Parathyroid adenoma (tissue), 2 donors: ENCODE measurements around the gene PLCB1.

Experiments used
- H2AFZ ChIP-seq: fragments of 300-600 bp; sonication (generic); one replicate; pipeline ENCODE4 v1.7.0; 2017; ENCODE audit warnings: antibody characterized with exemption, mild to moderate bottlenecking
- H3K27ac ChIP-seq: fragments of 300-600 bp; sonication (generic); one replicate; pipeline ENCODE4 v1.7.0; 2017
- H3K27me3 ChIP-seq: fragments of 300-600 bp; sonication (generic); one replicate; pipeline ENCODE4 v1.7.0; 2017; ENCODE audit warnings: low read length; ENCODE audit not compliant: control insufficient read depth, insufficient read depth
- H3K36me3 ChIP-seq: fragments of 300-600 bp; sonication (generic); one replicate; pipeline ENCODE4 v1.7.0; 2017; ENCODE audit warnings: low read length; ENCODE audit not compliant: control insufficient read depth, insufficient read depth
- H3K4me1 ChIP-seq: fragments of 300-600 bp; sonication (generic); one replicate; pipeline ENCODE4 v1.7.0; 2017; ENCODE audit warnings: control low read depth
- H3K4me2 ChIP-seq: fragments of 300-600 bp; sonication (generic); one replicate; pipeline ENCODE4 v1.7.0; 2017; ENCODE audit warnings: low read length
- H3K4me3 ChIP-seq: fragments of 300-600 bp; sonication (generic); one replicate; pipeline ENCODE4 v1.7.0; 2017; ENCODE audit warnings: low read depth, low read length
- H3K79me2 ChIP-seq: fragments of 300-600 bp; sonication (generic); one replicate; pipeline ENCODE4 v1.7.0; 2017; ENCODE audit warnings: control low read depth
- H3K9ac ChIP-seq: fragments of 300-600 bp; sonication (generic); one replicate; pipeline ENCODE4 v1.7.0; 2017; ENCODE audit warnings: mild to moderate bottlenecking
- H3K9me3 ChIP-seq: fragments of 300-600 bp; sonication (generic); one replicate; pipeline ENCODE4 v1.7.0; 2017; ENCODE audit warnings: low read length; ENCODE audit not compliant: control insufficient read depth
- TF ChIP-seq, protein P1 (sequence below): fragments of 300-600 bp; sonication (generic); IDR thresholded peaks from one replicate; pipeline ENCODE4 v1.7.0; 2017; ENCODE audit warnings: antibody characterized with exemption, mild to moderate bottlenecking
- donor health status: primary hyperparathyroidism.

The PLCB1 gene

DNA sequence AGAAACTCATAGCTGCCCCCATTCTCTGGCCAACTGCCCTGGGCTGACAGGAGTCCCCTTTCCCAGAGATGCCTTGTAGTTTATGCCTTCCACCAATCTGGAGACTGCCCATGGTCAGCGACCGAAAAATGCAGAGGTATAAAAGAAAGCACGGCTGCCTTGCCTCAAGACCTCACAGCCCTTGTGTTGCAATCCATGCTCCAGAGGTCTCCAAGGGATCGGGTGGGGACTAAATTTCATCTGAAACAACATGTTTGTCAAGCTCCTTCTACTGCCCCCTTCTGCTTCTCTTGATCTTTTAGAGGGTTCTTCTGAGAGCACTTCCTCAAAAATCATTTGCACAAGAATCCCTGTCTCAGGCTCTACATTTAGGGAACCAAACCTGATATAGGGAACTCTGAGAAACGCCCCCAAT lies 128.8 kb downstream of the PLCB1 start:
- no peak overlapping the region for H3K4me2 ChIP-seq
- no peaks in the 10 kb centered on the region for H3K36me3 ChIP-seq
- no peak overlapping the region for H2AFZ ChIP-seq
- no peaks in the 10 kb centered on the region for H3K27me3 ChIP-seq
- TF ChIP-seq, protein P1, sequence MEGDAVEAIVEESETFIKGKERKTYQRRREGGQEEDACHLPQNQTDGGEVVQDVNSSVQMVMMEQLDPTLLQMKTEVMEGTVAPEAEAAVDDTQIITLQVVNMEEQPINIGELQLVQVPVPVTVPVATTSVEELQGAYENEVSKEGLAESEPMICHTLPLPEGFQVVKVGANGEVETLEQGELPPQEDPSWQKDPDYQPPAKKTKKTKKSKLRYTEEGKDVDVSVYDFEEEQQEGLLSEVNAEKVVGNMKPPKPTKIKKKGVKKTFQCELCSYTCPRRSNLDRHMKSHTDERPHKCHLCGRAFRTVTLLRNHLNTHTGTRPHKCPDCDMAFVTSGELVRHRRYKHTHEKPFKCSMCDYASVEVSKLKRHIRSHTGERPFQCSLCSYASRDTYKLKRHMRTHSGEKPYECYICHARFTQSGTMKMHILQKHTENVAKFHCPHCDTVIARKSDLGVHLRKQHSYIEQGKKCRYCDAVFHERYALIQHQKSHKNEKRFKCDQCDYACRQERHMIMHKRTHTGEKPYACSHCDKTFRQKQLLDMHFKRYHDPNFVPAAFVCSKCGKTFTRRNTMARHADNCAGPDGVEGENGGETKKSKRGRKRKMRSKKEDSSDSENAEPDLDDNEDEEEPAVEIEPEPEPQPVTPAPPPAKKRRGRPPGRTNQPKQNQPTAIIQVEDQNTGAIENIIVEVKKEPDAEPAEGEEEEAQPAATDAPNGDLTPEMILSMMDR: no peak
- H3K9ac ChIP-seq: no peak overlapping the region
- no peak overlapping the region for H3K27ac ChIP-seq
- peaks cover 21% of the 10 kb centered on the region for H3K79me2 ChIP-seq
- no peaks in the 10 kb centered on the region for H3K9me3 ChIP-seq
- peaks cover 8% of the 10 kb centered on the region for H3K4me1 ChIP-seq
- H3K4me3 ChIP-seq: no peak overlapping the region

DNA sequence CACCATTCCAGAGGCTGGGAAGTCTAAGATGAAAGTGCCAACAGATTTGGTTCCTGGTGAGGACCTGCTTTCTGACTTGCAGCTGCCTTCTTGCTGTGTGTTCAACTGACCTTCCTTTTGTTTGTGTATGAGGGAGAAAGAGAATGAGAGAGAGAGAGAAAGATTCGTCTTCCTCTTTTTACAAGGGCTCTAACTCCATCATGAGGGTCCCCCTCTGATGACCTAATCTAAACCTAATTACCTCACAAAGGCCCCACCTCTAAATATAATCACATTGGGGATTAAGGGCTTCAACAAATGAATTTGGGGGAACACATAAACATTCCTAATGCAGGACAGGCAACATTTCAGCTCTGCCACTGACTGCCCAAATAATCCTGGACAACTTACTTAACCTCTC lies 130.7 kb downstream of the PLCB1 start:
- no peak overlapping the region for H3K4me2 ChIP-seq
- TF ChIP-seq, protein P1: no peak
- H2AFZ ChIP-seq: no peak overlapping the region
- H3K79me2 ChIP-seq: peaks cover 24% of the 10 kb centered on the region
- no peak overlapping the region for H3K27ac ChIP-seq
- H3K4me1 ChIP-seq: peaks cover 8% of the 10 kb centered on the region
- no peak overlapping the region for H3K9ac ChIP-seq
- no peaks in the 10 kb centered on the region for H3K9me3 ChIP-seq
- H3K27me3 ChIP-seq: no peaks in the 10 kb centered on the region
- no peak overlapping the region for H3K4me3 ChIP-seq
- H3K36me3 ChIP-seq: no peaks in the 10 kb centered on the region

DNA sequence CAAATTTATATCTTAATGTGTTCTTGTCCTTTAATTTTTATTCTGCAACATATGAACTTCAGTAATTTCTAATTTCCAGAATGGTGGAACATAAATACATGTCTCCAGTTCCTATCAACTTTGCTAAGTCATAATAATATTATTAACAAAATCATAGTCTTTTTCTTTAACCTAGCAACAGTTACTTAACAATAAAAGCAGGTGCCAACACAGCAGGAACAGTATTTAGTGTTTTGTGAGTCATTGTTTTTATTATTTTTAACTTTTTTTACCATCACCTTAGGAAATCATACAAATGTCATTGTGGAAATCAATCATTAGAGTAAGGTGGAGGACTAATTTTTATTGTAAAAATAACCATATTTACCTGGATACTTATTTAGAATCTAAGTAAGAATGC lies 133.5 kb downstream of the PLCB1 start:
- TF ChIP-seq, protein P1: no peak
- H3K4me2 ChIP-seq: no peak overlapping the region
- H3K9ac ChIP-seq: no peak overlapping the region

DNA sequence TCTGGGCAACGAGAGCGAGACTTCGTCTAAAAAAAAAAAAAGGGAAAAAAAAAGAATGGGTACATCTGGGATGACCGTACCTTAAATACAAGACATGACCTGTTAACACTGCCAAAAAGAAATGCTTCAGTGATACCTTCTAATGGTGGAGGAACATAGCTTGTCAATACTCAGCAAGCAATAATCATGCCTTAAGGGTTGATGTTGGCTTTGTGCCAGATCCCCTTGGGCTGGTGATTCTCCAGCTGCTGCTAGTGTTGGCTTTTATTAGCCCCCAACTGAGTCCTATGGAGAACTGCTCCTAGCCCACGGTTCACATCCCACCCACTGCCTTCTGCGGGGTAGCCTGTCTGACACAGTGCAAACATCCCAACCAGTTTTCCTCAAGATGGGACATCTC lies 134.9 kb downstream of the PLCB1 start:
- Histone ChIP-seq H2AFZ (no peak overlapping the region), H3K4me2 (no peak overlapping the region), H3K27ac (no peak overlapping the region), H3K9me3 (no peaks in the 10 kb centered on the region), H3K4me3 (no peak overlapping the region), H3K9ac (no peak overlapping the region), H3K36me3 (no peaks in the 10 kb centered on the region), H3K27me3 (no peaks in the 10 kb centered on the region), H3K4me1 (peaks cover 21% of the 10 kb centered on the region), H3K79me2 (peaks cover 35% of the 10 kb centered on the region)
- TF ChIP-seq, protein P1: no peak

More for the DNA sequence above, 133.5 kb downstream of the PLCB1 start:
- peaks cover 9% of the 10 kb centered on the region for H3K4me1 ChIP-seq
- H3K36me3 ChIP-seq: no peaks in the 10 kb centered on the region
- H3K79me2 ChIP-seq: peaks cover 24% of the 10 kb centered on the region
- H2AFZ ChIP-seq: no peak overlapping the region
- H3K4me3 ChIP-seq: no peak overlapping the region
- H3K27ac ChIP-seq: no peak overlapping the region
- no peaks in the 10 kb centered on the region for H3K9me3 ChIP-seq
- H3K27me3 ChIP-seq: no peaks in the 10 kb centered on the region

DNA sequence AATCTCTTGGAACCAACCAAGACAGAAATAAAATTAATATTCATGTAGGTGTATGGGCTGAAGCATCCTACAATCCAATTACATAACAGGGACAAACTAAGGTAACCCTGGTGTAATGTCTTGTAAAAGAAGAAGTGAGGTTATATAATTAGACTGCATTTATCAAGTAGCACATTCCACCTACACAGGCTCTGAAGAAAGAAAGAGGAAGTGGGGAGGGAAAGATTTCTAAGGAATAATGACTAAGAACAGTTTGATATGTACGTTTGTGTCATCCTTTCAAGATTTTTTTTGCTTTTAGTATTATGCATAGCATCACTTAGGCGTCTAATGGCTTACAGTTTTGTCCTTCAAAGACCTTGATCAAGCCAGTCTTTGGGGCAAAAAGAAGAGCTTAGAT lies 139.7 kb downstream of the PLCB1 start:
- Histone ChIP-seq H2AFZ (no peak overlapping the region), H3K27ac (no peak overlapping the region), H3K4me3 (no peak overlapping the region), H3K79me2 (peaks cover 32% of the 10 kb centered on the region), H3K4me2 (no peak overlapping the region), H3K9ac (no peak overlapping the region), H3K36me3 (no peaks in the 10 kb centered on the region), H3K9me3 (no peaks in the 10 kb centered on the region), H3K27me3 (no peaks in the 10 kb centered on the region), H3K4me1 (peaks cover 37% of the 10 kb centered on the region)
- TF ChIP-seq, protein P1: no peak
